A673 (cell line): ENCODE measurements around the gene C3orf38.

Source experiments
- CTCF ChIP-seq: fragments of 300-800, 200-600 bp; sonication (generic); conservative IDR thresholded peaks from 2 replicates; pipeline ENCODE4 v1.5.1; 2017; ENCODE audit warnings: low read depth, mild to moderate bottlenecking, antibody characterized with exemption, low read length, moderate library complexity, mixed read lengths
- EZH2 ChIP-seq: fragments of 200-600 bp; sonication (generic); IDR thresholded peaks from 2 replicates; pipeline ENCODE4 v1.6.1; 2017; ENCODE audit warnings: borderline replicate concordance, low read depth, mild to moderate bottlenecking, mixed read lengths, antibody characterized with exemption, low read length; ENCODE audit not compliant: poor library complexity, severe bottlenecking

- TF ChIP-seq EZH2 = no peak
- no peak for TF ChIP-seq CTCF
Measured at GRCh38 chr3:88148651-88149050, 1.1 kb upstream of the C3orf38 start.
